Testis (tissue), 2 donors: Measurements from ENCODE around the gene STK39.

Experiments used
- POLR2A ChIP-seq: fragments of 450-650 bp; IDR thresholded peaks from one replicate; pipeline ENCODE4 v1.6.1; 2017; ENCODE audit warnings: antibody characterized with exemption, mild to moderate bottlenecking, moderate library complexity
- TF ChIP-seq, protein P1 (sequence below), 3 experiments: fragments of 450-650 bp in 2 of 3; fragments of 200-600 bp in 1 of 3; sonication (generic) in 1 of 3; IDR thresholded peaks; one replicate each; pipeline ENCODE4 v1.5.1; 2016 to 2019; ENCODE audit warnings: antibody characterized with exemption in 3 of 3, mild to moderate bottlenecking in 2 of 3, moderate library complexity in 1 of 3

GRCh38 chr2:167955264-167955906 is 292.0 kb downstream of the STK39 start:
- TF ChIP-seq, protein P1, sequence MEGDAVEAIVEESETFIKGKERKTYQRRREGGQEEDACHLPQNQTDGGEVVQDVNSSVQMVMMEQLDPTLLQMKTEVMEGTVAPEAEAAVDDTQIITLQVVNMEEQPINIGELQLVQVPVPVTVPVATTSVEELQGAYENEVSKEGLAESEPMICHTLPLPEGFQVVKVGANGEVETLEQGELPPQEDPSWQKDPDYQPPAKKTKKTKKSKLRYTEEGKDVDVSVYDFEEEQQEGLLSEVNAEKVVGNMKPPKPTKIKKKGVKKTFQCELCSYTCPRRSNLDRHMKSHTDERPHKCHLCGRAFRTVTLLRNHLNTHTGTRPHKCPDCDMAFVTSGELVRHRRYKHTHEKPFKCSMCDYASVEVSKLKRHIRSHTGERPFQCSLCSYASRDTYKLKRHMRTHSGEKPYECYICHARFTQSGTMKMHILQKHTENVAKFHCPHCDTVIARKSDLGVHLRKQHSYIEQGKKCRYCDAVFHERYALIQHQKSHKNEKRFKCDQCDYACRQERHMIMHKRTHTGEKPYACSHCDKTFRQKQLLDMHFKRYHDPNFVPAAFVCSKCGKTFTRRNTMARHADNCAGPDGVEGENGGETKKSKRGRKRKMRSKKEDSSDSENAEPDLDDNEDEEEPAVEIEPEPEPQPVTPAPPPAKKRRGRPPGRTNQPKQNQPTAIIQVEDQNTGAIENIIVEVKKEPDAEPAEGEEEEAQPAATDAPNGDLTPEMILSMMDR (IDR thresholded peaks at IDR 0.05), result no peak
- TF ChIP-seq POLR2A, result no peak
